ENCODE results near the gene NTN3. TPM values are rescaled to one million over a fixed set of nuclear protein-coding genes. Genes with fewer than 3 reads are reported as not detected.
A peak's percentile ranks its signal among the peaks of the same experiment; 100 is the strongest.

Gene NTN3
- total RNA-seq, 1 experiment from 2014 or later = not detected

GRCh38 chr16:2428784-2429033 lies 42.4 kb upstream of the NTN3 start:
- BruUV-seq (replicated peaks) = no TSS peak
- Mint-ChIP-seq H3K4me3 (ENCODE audit: low read depth, unreplicated experiment) (peak overlapping the region; percentile 79), H3K4me1 (ENCODE audit: low read depth, unreplicated experiment) (peaks cover 33% of the 10 kb centered on the region), H3K27ac (ENCODE audit: unreplicated experiment) (peak overlapping the region; percentile 78), H3K9me3 (ENCODE audit: low read depth, unreplicated experiment) (no peaks in the 10 kb centered on the region), H3K36me3 (ENCODE audit: insufficient read depth, unreplicated experiment) (peaks cover 44% of the 10 kb centered on the region), H3K27me3 (ENCODE audit: unreplicated experiment) (no peaks in the 10 kb centered on the region)
- no peak for TF ChIP-seq CTCF (IDR thresholded peaks at IDR 0.05; ENCODE audit: unreplicated experiment)
- DNase-seq = no peak
- CTCF ChIA-PET = no interaction called here
- intact Hi-C loops (cut with micrococcal nuclease; ENCODE audit: unreplicated experiment) = no loop called here

- CTCF ChIA-PET = interaction anchor here (2.0 kb wide), 1 partner anchor 73 kb away, joined by 12 read pairs; no protein-coding TSS in a partner anchor
- Mint-ChIP-seq H3K4me3 (ENCODE audit: low read depth, unreplicated experiment) (peak within 1 kb of the TSS; percentile 79), H3K27ac (ENCODE audit: unreplicated experiment) (peak within 1 kb of the TSS; percentile 78), H3K36me3 (ENCODE audit: insufficient read depth, unreplicated experiment) (peaks cover 47% of the 10 kb centered on the region), H3K27me3 (ENCODE audit: unreplicated experiment) (no peaks in the 10 kb centered on the region), H3K9me3 (ENCODE audit: low read depth, unreplicated experiment) (no peaks in the 10 kb centered on the region), H3K4me1 (ENCODE audit: low read depth, unreplicated experiment) (peaks cover 33% of the 10 kb centered on the region)
- TF ChIP-seq CTCF (IDR thresholded peaks at IDR 0.05; ENCODE audit: unreplicated experiment) = no peak
- intact Hi-C loops (cut with micrococcal nuclease; ENCODE audit: unreplicated experiment) = no loop called here
- DNase-seq = peak; percentile 98
- no TSS peak for BruUV-seq (replicated peaks)
Measured at GRCh38 chr16:2429034-2429770, 41.9 kb upstream of the NTN3 start, which contains the start of gene CCNF. TSS of gene CCNF (plus strand) at chr16:2429447. CDS start at chr16:2429482, 35 bp downstream.

GRCh38 chr16:2429771-2430663 lies 41.1 kb upstream of the NTN3 start:
- DNase-seq = peak; percentile 44
- H3K4me1 Mint-ChIP-seq (ENCODE audit: low read depth, unreplicated experiment) = peaks cover 33% of the 10 kb centered on the region
- intact Hi-C loops (cut with micrococcal nuclease; ENCODE audit: unreplicated experiment) = loop anchor here (10.0 kb wide), 1 partner anchor 75 kb away; no protein-coding TSS in a partner anchor
- H3K27ac Mint-ChIP-seq (ENCODE audit: unreplicated experiment) = peak overlapping the region; percentile 22
- H3K9me3 Mint-ChIP-seq (ENCODE audit: low read depth, unreplicated experiment) = no peaks in the 10 kb centered on the region
- BruUV-seq (replicated peaks) = no TSS peak
- no peaks in the 10 kb centered on the region for H3K27me3 Mint-ChIP-seq (ENCODE audit: unreplicated experiment)
- H3K36me3 Mint-ChIP-seq (ENCODE audit: insufficient read depth, unreplicated experiment) = peaks cover 52% of the 10 kb centered on the region
- peak overlapping the region; percentile 79 for H3K4me3 Mint-ChIP-seq (ENCODE audit: low read depth, unreplicated experiment)
- TF ChIP-seq CTCF (IDR thresholded peaks at IDR 0.05; ENCODE audit: unreplicated experiment) = no peak
- CTCF ChIA-PET = interaction anchor here (0.6 to 2.0 kb wide), 3 partner anchors 20 to 235 kb away, joined by 3 to 12 read pairs (median 5); no protein-coding TSS in a partner anchor

- H3K27ac Mint-ChIP-seq (ENCODE audit: unreplicated experiment) = no peak overlapping the region
- no peak overlapping the region for H3K4me3 Mint-ChIP-seq (ENCODE audit: low read depth, unreplicated experiment)
- CTCF ChIA-PET = no interaction called here
- no peaks in the 10 kb centered on the region for H3K9me3 Mint-ChIP-seq (ENCODE audit: low read depth, unreplicated experiment)
- peaks cover 70% of the 10 kb centered on the region for H3K36me3 Mint-ChIP-seq (ENCODE audit: insufficient read depth, unreplicated experiment)
- H3K27me3 Mint-ChIP-seq (ENCODE audit: unreplicated experiment) = no peaks in the 10 kb centered on the region
- no peak for TF ChIP-seq CTCF (IDR thresholded peaks at IDR 0.05; ENCODE audit: unreplicated experiment)
- TSS peak; percentile 5 for BruUV-seq (replicated peaks)
- intact Hi-C loops (cut with micrococcal nuclease; ENCODE audit: unreplicated experiment) = loop anchor here (10.0 kb wide), 1 partner anchor 73 kb away; no protein-coding TSS in a partner anchor
- DNase-seq = no peak
- H3K4me1 Mint-ChIP-seq (ENCODE audit: low read depth, unreplicated experiment) = peaks cover 28% of the 10 kb centered on the region
Measured at GRCh38 chr16:2432286-2432685, 38.8 kb upstream of the NTN3 start.
